ENCODE data around the gene CMKLR1. TPM values are rescaled to one million over a fixed set of nuclear protein-coding genes. Genes with fewer than 3 reads are reported as not detected.

The CMKLR1 gene
- total RNA-seq, 1 donor: 0.54 TPM

DNA sequence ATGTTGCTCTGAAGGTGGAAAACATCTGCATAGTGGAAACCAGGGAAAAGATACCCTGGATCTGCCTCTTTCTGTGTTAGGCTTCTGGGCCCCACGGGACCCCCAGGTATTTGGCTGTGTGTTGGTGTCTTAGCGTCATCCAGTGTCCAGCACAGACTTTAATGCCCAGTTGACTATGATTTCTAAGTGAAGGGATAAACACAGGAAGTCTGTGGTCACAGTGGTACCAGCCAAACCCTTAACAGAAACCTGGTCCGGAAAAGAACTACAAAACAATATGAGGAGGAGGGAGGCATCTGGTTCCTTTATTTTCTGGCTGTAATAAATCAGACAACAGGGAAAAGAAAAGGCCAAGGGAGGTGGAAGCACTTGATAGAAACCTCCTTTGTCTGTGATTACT lies 56.4 kb downstream of the CMKLR1 start:
- TF ChIP-seq, protein P1, sequence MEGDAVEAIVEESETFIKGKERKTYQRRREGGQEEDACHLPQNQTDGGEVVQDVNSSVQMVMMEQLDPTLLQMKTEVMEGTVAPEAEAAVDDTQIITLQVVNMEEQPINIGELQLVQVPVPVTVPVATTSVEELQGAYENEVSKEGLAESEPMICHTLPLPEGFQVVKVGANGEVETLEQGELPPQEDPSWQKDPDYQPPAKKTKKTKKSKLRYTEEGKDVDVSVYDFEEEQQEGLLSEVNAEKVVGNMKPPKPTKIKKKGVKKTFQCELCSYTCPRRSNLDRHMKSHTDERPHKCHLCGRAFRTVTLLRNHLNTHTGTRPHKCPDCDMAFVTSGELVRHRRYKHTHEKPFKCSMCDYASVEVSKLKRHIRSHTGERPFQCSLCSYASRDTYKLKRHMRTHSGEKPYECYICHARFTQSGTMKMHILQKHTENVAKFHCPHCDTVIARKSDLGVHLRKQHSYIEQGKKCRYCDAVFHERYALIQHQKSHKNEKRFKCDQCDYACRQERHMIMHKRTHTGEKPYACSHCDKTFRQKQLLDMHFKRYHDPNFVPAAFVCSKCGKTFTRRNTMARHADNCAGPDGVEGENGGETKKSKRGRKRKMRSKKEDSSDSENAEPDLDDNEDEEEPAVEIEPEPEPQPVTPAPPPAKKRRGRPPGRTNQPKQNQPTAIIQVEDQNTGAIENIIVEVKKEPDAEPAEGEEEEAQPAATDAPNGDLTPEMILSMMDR (IDR thresholded peaks at IDR 0.05; ENCODE audit: insufficient read depth, low read length): no peak
- no peak for DNase-seq (ENCODE audit: low read depth)

DNA sequence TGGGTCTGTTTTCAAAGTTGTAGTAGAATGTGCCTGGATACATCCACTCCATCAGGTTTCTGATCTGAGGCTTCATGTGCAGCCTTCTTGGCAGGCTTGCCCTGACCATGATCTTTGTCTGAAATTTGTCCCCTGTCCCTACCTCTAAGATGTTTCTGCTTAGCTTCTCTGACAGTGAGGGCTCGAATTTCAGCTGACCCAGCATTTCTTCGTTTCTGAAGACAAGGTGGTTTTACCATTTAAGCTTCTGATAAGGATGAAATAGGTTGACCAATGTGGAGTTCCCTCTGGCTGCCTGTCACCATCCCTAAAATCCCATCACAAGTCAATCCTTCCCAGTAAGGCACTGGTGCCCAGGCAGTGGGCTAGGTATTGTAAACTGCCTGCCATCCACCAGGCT lies 57.0 kb downstream of the CMKLR1 start:
- TF ChIP-seq, protein P1 (IDR thresholded peaks at IDR 0.05; ENCODE audit: insufficient read depth, low read length): no peak
- no peak for DNase-seq (ENCODE audit: low read depth)
- H3K4me3 ChIP-seq (ENCODE audit: low read depth, low read length): no peak overlapping the region

More for the DNA sequence above, 56.4 kb downstream of the CMKLR1 start:
- no peak overlapping the region for H3K4me3 ChIP-seq (ENCODE audit: low read depth, low read length)

DNA sequence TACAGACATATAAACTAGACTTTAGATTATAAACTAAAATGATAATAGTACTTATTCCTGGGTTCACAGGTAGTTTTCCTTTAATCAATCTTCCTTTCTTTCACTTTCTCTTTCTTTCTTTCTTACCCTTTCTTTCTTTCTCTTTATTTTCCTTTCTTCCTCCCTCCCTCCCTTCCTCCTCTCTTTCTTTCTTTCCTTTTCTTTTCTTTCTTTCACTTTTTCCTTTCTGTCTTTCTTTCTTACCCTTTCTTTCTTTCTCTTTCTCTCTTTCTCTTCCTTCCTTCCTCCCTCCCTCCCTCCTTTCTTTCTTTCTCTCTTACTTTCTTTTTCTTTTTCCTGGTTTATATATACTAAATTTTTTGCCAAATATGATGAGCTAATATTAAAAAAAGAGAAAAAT lies 61.5 kb downstream of the CMKLR1 start:
- no peak overlapping the region for H3K4me3 ChIP-seq (ENCODE audit: low read depth, low read length)
- TF ChIP-seq, protein P1 (IDR thresholded peaks at IDR 0.05; ENCODE audit: insufficient read depth, low read length): no peak
- DNase-seq (ENCODE audit: low read depth): no peak

DNA sequence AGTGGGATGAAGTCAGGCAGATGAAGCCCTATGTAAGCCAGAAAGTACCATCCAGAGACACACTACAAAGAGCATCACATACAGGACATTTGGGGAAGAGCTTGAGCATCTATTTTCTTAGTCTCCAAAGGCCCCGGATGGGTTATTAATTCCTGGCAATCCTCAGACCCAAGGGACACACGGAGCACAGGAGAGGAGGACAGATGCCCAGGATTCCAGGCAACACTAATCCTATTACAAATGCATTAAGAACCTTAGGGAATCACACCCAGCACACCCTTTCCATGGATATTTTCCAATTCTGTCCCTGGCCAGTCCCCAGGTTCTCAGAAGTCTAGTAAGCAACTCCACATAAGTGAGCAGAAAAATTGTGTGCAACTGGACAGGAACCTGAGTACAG lies 65.9 kb downstream of the CMKLR1 start:
- H3K4me3 ChIP-seq (ENCODE audit: low read depth, low read length): no peak overlapping the region
- no peak for DNase-seq (ENCODE audit: low read depth)
- TF ChIP-seq, protein P1 (IDR thresholded peaks at IDR 0.05; ENCODE audit: insufficient read depth, low read length): no peak

DNA sequence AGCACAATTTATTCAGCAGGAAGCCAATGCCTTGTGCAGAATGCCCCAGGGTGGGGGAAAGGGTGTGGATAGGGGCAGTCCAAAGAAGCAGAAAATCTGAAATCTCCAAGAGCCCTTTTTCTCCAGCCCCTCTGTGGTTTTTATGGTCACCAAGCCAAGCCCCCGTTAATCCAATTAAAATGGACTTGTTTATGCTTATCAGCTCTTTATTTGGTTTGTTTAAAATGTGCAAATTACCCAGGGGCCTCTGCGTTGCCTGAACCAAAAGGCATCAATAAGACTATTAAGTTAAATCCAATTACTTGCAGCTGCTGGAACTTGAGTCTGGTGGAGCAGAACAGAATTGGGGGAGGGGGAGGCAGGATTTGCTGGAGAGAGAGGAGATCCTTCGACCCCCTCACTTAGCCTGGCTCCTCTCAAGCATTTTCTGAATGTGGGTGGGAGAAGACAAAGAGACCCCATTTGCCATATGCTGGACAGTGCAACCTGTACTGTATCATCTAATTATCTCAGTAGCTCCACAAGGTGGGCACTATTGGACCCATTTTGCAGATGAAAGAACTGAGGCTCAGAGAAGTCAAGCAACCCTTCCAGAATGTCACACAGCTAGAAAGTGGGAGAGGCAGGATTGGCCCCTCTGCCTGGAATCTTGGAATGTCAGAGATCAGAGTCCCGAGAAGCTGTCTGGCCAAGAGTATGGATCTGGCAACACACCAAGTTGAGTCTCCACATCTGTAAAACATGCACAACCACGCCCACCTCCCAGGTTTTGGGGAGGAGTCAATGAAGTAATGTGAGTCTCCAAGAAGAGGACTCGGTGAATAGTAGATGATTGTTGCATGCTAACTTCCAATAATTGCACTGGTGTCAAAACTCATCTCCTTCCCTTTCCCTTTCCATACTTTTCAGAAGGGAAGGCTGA lies 66.9 kb downstream of the CMKLR1 start:
- H3K4me3 ChIP-seq (ENCODE audit: low read depth, low read length): no peak overlapping the region
- TF ChIP-seq, protein P1 (IDR thresholded peaks at IDR 0.05; ENCODE audit: insufficient read depth, low read length): no peak
- DNase-seq (ENCODE audit: low read depth): no peak

DNA sequence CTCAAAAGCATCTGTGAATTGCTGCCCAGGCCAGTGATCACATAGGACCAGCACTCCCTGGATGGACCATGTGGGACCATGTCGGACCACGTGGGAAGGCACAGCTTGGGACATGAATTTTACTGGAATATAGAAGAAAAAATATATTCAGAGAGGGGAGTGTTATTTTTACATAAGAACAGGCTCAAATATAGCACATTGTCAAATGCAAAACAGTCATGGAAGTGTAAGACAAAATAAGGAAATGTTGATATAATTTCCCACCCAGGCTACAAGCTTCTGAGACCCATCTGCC lies 68.3 kb downstream of the CMKLR1 start:
- no peak for DNase-seq (ENCODE audit: low read depth)
- H3K4me3 ChIP-seq (ENCODE audit: low read depth, low read length): no peak overlapping the region
- TF ChIP-seq, protein P1 (IDR thresholded peaks at IDR 0.05; ENCODE audit: insufficient read depth, low read length): no peak
